RWPE2 (cell line): ENCODE data around the gene TSPAN18.

ENCODE experiments used
- ATAC-seq: fragments of 200-7000 bp; cut with Tn5 transposase; 3 replicates; pipeline ENCODE4 v1.9.1; 2021; ENCODE audit warnings: low read depth
- DNase-seq: peaks from one replicate; pipeline ENCODE4 v3.0.0-alpha.2; 2020; ENCODE audit warnings: low spot score
- H3K27ac ChIP-seq: fragments of 450-650 bp; 2 replicates; pipeline ENCODE4 v1.5.1; 2017; ENCODE audit warnings: mild to moderate bottlenecking; ENCODE audit not compliant: poor library complexity, severe bottlenecking
- H3K27me3 ChIP-seq: fragments of 250-450 bp; sonication (Bioruptor Pico); 2 replicates; pipeline ENCODE4 v1.5.1; 2021; ENCODE audit warnings: mild to moderate bottlenecking, moderate library complexity; ENCODE audit not compliant: insufficient read depth, poor library complexity, severe bottlenecking
- H3K36me3 ChIP-seq: fragments of 250-450 bp; sonication (Bioruptor Pico); 2 replicates; pipeline ENCODE4 v1.5.1; 2020; ENCODE audit warnings: low read depth, mild to moderate bottlenecking, moderate library complexity
- H3K4me1 ChIP-seq: fragments of 250-450 bp; sonication (Bioruptor Pico); 2 replicates; pipeline ENCODE4 v1.5.1; 2021; ENCODE audit warnings: mild to moderate bottlenecking, moderate library complexity; ENCODE audit not compliant: insufficient read depth, poor library complexity, severe bottlenecking
- H3K4me3 ChIP-seq: fragments of 250-450 bp; sonication (Bioruptor Pico); 2 replicates; pipeline ENCODE4 v1.5.1; 2021; ENCODE audit warnings: mild to moderate bottlenecking, moderate library complexity; ENCODE audit not compliant: severe bottlenecking
- H3K9me3 ChIP-seq: fragments of 250-450 bp; sonication (Bioruptor Pico); 2 replicates; pipeline ENCODE4 v1.5.1; 2021; ENCODE audit warnings: mild to moderate bottlenecking, moderate library complexity; ENCODE audit not compliant: severe bottlenecking
- TF ChIP-seq, protein P1 (sequence below): fragments of 450-650 bp; IDR thresholded peaks from one replicate; pipeline ENCODE4 v1.5.1; 2017; ENCODE audit warnings: mild to moderate bottlenecking, moderate library complexity; ENCODE audit not compliant: poor library complexity, severe bottlenecking

TSPAN18 gene

GRCh38 chr11:44943118-44943517 is 216.4 kb downstream of the TSPAN18 start:
- Histone ChIP-seq H3K36me3 (no peaks in the 10 kb centered on the region; the same call in 1 of the 2 replicates), H3K4me1 (no peaks in the 10 kb centered on the region), H3K27me3 (no peaks in the 10 kb centered on the region), H3K4me3 (no peak overlapping the region), H3K27ac (no peak overlapping the region), H3K9me3 (no peaks in the 10 kb centered on the region)
- no peak for ATAC-seq
- DNase-seq: no peak
- TF ChIP-seq, protein P1, sequence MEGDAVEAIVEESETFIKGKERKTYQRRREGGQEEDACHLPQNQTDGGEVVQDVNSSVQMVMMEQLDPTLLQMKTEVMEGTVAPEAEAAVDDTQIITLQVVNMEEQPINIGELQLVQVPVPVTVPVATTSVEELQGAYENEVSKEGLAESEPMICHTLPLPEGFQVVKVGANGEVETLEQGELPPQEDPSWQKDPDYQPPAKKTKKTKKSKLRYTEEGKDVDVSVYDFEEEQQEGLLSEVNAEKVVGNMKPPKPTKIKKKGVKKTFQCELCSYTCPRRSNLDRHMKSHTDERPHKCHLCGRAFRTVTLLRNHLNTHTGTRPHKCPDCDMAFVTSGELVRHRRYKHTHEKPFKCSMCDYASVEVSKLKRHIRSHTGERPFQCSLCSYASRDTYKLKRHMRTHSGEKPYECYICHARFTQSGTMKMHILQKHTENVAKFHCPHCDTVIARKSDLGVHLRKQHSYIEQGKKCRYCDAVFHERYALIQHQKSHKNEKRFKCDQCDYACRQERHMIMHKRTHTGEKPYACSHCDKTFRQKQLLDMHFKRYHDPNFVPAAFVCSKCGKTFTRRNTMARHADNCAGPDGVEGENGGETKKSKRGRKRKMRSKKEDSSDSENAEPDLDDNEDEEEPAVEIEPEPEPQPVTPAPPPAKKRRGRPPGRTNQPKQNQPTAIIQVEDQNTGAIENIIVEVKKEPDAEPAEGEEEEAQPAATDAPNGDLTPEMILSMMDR: no peak

GRCh38 chr11:44943696-44944095 is 216.9 kb downstream of the TSPAN18 start:
- no peak overlapping the region for H3K4me3 ChIP-seq
- TF ChIP-seq, protein P1: no peak
- no peaks in the 10 kb centered on the region for H3K27me3 ChIP-seq
- H3K27ac ChIP-seq: no peak overlapping the region
- H3K9me3 ChIP-seq: no peaks in the 10 kb centered on the region
- no peak for ATAC-seq
- no peaks in the 10 kb centered on the region for H3K4me1 ChIP-seq
- no peak for DNase-seq
- H3K36me3 ChIP-seq: no peaks in the 10 kb centered on the region; the same call in 1 of the 2 replicates

GRCh38 chr11:44944181-44944852 is 217.6 kb downstream of the TSPAN18 start:
- TF ChIP-seq, protein P1: no peak
- no peak for ATAC-seq
- Histone ChIP-seq H3K27ac (no peak overlapping the region), H3K27me3 (no peaks in the 10 kb centered on the region), H3K9me3 (no peaks in the 10 kb centered on the region), H3K4me3 (no peak overlapping the region), H3K4me1 (no peaks in the 10 kb centered on the region), H3K36me3 (no peaks in the 10 kb centered on the region; the same call in 1 of the 2 replicates)
- DNase-seq: peak; percentile 51

- peak; percentile 22; the same call in 1 of the 3 replicates for ATAC-seq
- H3K9me3 ChIP-seq: no peaks in the 10 kb centered on the region
- no peak overlapping the region for H3K27ac ChIP-seq
- no peaks in the 10 kb centered on the region for H3K4me1 ChIP-seq
- H3K27me3 ChIP-seq: no peaks in the 10 kb centered on the region
- no peaks in the 10 kb centered on the region; the same call in 1 of the 2 replicates for H3K36me3 ChIP-seq
- H3K4me3 ChIP-seq: no peak overlapping the region
- TF ChIP-seq, protein P1: no peak
- peak; percentile 38 for DNase-seq
These were observed 218.1 kb downstream of the TSPAN18 start for GRCh38 chr11:44944853-44945235.

DNA sequence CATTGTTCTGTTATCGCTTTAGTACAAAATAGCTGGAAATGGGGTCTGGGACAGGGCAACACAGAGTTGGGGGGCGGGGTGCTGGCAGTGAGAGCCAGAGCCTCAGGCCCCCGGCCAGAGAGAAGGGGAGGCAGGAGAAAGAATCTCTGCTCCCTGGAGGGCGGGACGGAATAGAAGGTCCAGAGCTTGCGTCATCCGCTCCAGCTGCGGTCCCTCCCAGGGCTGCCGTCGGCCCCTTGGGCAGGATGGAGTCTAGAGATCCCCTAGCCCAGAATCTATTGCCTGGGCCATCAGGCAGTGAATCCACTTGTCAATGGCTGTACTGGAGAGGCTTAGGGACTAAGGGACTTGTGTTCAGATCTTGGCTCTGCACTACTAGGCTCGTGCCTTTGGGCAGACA is 218.9 kb downstream of the TSPAN18 start:
- H3K4me1 ChIP-seq: no peaks in the 10 kb centered on the region
- ATAC-seq (no peak), DNase-seq (no peak)
- no peaks in the 10 kb centered on the region; the same call in 1 of the 2 replicates for H3K36me3 ChIP-seq
- TF ChIP-seq, protein P1: no peak
- no peak overlapping the region for H3K4me3 ChIP-seq
- no peaks in the 10 kb centered on the region for H3K27me3 ChIP-seq
- no peaks in the 10 kb centered on the region for H3K9me3 ChIP-seq
- H3K27ac ChIP-seq: no peak overlapping the region
